Parathyroid adenoma (tissue), 2 donors: ENCODE results near the gene ANTXR1.

Source experiments
- H2AFZ ChIP-seq: fragments of 300-600 bp; sonication (generic); one replicate; pipeline ENCODE4 v1.7.0; 2017; ENCODE audit warnings: antibody characterized with exemption, mild to moderate bottlenecking
- H3K27ac ChIP-seq: fragments of 300-600 bp; sonication (generic); one replicate; pipeline ENCODE4 v1.7.0; 2017
- H3K27me3 ChIP-seq: fragments of 300-600 bp; sonication (generic); one replicate; pipeline ENCODE4 v1.7.0; 2017; ENCODE audit warnings: low read length; ENCODE audit not compliant: control insufficient read depth, insufficient read depth
- H3K36me3 ChIP-seq: fragments of 300-600 bp; sonication (generic); one replicate; pipeline ENCODE4 v1.7.0; 2017; ENCODE audit warnings: low read length; ENCODE audit not compliant: control insufficient read depth, insufficient read depth
- H3K4me1 ChIP-seq: fragments of 300-600 bp; sonication (generic); one replicate; pipeline ENCODE4 v1.7.0; 2017; ENCODE audit warnings: control low read depth
- H3K4me2 ChIP-seq: fragments of 300-600 bp; sonication (generic); one replicate; pipeline ENCODE4 v1.7.0; 2017; ENCODE audit warnings: low read length
- H3K4me3 ChIP-seq: fragments of 300-600 bp; sonication (generic); one replicate; pipeline ENCODE4 v1.7.0; 2017; ENCODE audit warnings: low read depth, low read length
- H3K79me2 ChIP-seq: fragments of 300-600 bp; sonication (generic); one replicate; pipeline ENCODE4 v1.7.0; 2017; ENCODE audit warnings: control low read depth
- H3K9ac ChIP-seq: fragments of 300-600 bp; sonication (generic); one replicate; pipeline ENCODE4 v1.7.0; 2017; ENCODE audit warnings: mild to moderate bottlenecking
- H3K9me3 ChIP-seq: fragments of 300-600 bp; sonication (generic); one replicate; pipeline ENCODE4 v1.7.0; 2017; ENCODE audit warnings: low read length; ENCODE audit not compliant: control insufficient read depth
- CTCF ChIP-seq: fragments of 300-600 bp; sonication (generic); IDR thresholded peaks from one replicate; pipeline ENCODE4 v1.7.0; 2017; ENCODE audit warnings: antibody characterized with exemption, mild to moderate bottlenecking
- donor health status: primary hyperparathyroidism.

ANTXR1 gene

GRCh38 chr2:69205076-69205475 lies 192.1 kb downstream of the ANTXR1 start:
- TF ChIP-seq CTCF, result no peak
- no peak overlapping the region for H3K27ac ChIP-seq
- no peaks in the 10 kb centered on the region for H3K27me3 ChIP-seq
- H3K9ac ChIP-seq, result no peak overlapping the region
- no peaks in the 10 kb centered on the region for H3K9me3 ChIP-seq
- no peaks in the 10 kb centered on the region for H3K79me2 ChIP-seq
- H3K36me3 ChIP-seq, result no peaks in the 10 kb centered on the region
- H3K4me1 ChIP-seq, result peaks cover under 1% of the 10 kb centered on the region
- H3K4me3 ChIP-seq, result no peak overlapping the region
- no peak overlapping the region for H3K4me2 ChIP-seq
- no peak overlapping the region for H2AFZ ChIP-seq

GRCh38 chr2:69205491-69205890 lies 192.5 kb downstream of the ANTXR1 start:
- Histone ChIP-seq H3K4me1 (no peaks in the 10 kb centered on the region), H3K4me3 (no peak overlapping the region), H3K36me3 (no peaks in the 10 kb centered on the region), H3K4me2 (no peak overlapping the region), H3K27me3 (no peaks in the 10 kb centered on the region), H2AFZ (no peak overlapping the region), H3K9ac (no peak overlapping the region), H3K79me2 (no peaks in the 10 kb centered on the region), H3K27ac (no peak overlapping the region), H3K9me3 (no peaks in the 10 kb centered on the region)
- no peak for TF ChIP-seq CTCF

GRCh38 chr2:69208023-69208595 lies 195.1 kb downstream of the ANTXR1 start:
- Histone ChIP-seq H3K27me3 (no peaks in the 10 kb centered on the region), H3K9me3 (no peaks in the 10 kb centered on the region), H3K9ac (no peak overlapping the region), H3K4me2 (no peak overlapping the region), H3K36me3 (no peaks in the 10 kb centered on the region), H3K27ac (no peak overlapping the region), H3K79me2 (no peaks in the 10 kb centered on the region), H3K4me3 (no peak overlapping the region), H3K4me1 (no peaks in the 10 kb centered on the region), H2AFZ (no peak overlapping the region)
- peak; percentile 12 for TF ChIP-seq CTCF

GRCh38 chr2:69209482-69209881 lies 196.5 kb downstream of the ANTXR1 start:
- Histone ChIP-seq H3K27ac (no peak overlapping the region), H3K36me3 (no peaks in the 10 kb centered on the region), H3K4me2 (no peak overlapping the region), H3K9me3 (no peaks in the 10 kb centered on the region), H3K4me3 (no peak overlapping the region), H3K9ac (no peak overlapping the region), H2AFZ (no peak overlapping the region), H3K79me2 (no peaks in the 10 kb centered on the region), H3K27me3 (no peaks in the 10 kb centered on the region), H3K4me1 (peaks cover 3% of the 10 kb centered on the region)
- TF ChIP-seq CTCF, result no peak

GRCh38 chr2:69210385-69210784 lies 197.4 kb downstream of the ANTXR1 start:
- Histone ChIP-seq H3K9me3 (no peaks in the 10 kb centered on the region), H3K27ac (no peak overlapping the region), H3K79me2 (no peaks in the 10 kb centered on the region), H3K27me3 (no peaks in the 10 kb centered on the region), H3K9ac (no peak overlapping the region), H3K4me3 (no peak overlapping the region), H3K4me2 (no peak overlapping the region), H3K36me3 (no peaks in the 10 kb centered on the region), H2AFZ (no peak overlapping the region), H3K4me1 (peaks cover 11% of the 10 kb centered on the region)
- no peak for TF ChIP-seq CTCF
